SU-DHL-6 (cell line): ENCODE measurements around the gene LRTM2.

Experiments
- EZH2phosphoT487 ChIP-seq: fragments of 200-600 bp; sonication (generic), shearing (Covaris generic); conservative IDR thresholded peaks from 2 replicates; pipeline ENCODE4 v1.6.1; 2018; ENCODE audit warnings: mild to moderate bottlenecking, antibody characterized with exemption, low read length, moderate library complexity, mixed read lengths
- TF ChIP-seq, protein P1 (sequence below): fragments of 200-600 bp; sonication (generic); IDR thresholded peaks from one replicate; pipeline ENCODE4 v1.5.1; 2017; ENCODE audit warnings: antibody characterized with exemption, mild to moderate bottlenecking, low read length, moderate library complexity; ENCODE audit not compliant: insufficient read depth, poor library complexity, severe bottlenecking

DNA sequence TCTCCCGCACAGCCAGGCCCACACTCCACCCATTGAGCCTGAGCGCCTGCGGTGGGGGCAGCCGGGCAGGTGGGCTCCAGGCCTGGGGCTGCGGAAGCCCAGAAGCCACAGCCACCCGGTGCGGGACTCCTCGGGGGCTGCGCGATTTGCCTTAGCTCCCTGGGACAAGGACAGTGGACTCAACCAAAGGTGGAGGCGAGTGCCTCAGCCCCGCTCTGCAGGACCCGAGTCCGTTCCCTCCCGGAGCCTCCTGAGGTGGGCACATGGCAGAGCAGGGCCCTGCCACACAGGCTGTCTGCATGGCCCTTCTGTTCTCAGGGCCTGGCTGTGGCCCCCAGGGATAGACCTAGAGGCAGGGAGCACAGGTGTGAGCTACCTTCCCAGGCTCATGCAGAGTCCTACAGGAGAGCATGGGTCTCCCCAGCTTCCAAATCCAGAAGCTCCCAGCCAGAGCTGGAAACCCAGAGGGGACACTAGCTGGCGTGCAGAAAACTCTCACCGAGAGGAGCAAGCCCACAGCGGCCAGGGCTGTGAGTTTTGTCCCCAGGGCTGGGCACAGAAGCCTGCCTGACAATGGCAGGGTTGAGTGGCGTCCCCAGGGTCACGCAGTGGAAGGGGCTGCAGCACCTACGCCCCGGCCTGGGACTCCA is 22.2 kb upstream of the LRTM2 start:
- TF ChIP-seq, protein P1, sequence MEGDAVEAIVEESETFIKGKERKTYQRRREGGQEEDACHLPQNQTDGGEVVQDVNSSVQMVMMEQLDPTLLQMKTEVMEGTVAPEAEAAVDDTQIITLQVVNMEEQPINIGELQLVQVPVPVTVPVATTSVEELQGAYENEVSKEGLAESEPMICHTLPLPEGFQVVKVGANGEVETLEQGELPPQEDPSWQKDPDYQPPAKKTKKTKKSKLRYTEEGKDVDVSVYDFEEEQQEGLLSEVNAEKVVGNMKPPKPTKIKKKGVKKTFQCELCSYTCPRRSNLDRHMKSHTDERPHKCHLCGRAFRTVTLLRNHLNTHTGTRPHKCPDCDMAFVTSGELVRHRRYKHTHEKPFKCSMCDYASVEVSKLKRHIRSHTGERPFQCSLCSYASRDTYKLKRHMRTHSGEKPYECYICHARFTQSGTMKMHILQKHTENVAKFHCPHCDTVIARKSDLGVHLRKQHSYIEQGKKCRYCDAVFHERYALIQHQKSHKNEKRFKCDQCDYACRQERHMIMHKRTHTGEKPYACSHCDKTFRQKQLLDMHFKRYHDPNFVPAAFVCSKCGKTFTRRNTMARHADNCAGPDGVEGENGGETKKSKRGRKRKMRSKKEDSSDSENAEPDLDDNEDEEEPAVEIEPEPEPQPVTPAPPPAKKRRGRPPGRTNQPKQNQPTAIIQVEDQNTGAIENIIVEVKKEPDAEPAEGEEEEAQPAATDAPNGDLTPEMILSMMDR: no peak
- TF ChIP-seq EZH2phosphoT487: no peak
